Neural crest cell (in vitro differentiated cells): ENCODE data around the gene TPI1. TPM values are rescaled to one million over a fixed set of nuclear protein-coding genes. Genes with fewer than 3 reads are reported as not detected.
A peak's percentile ranks its signal among the peaks of the same experiment; 100 is the strongest.

ENCODE experiments used
- DNase-seq: peaks from one replicate; pipeline ENCODE4 v3.0.0; 2021; ENCODE audit warnings: low read depth, mixed read lengths, low spot score
- H3K27ac Mint-ChIP-seq: one replicate; pipeline ENCODE4 v1.8.0; 2021; ENCODE audit warnings: mild to moderate bottlenecking, mixed read lengths; ENCODE audit not compliant: unreplicated experiment
- H3K27me3 Mint-ChIP-seq: 2 replicates; pipeline ENCODE4 v1.8.0; 2021; ENCODE audit warnings: low read depth, mild to moderate bottlenecking, mixed read lengths
- H3K36me3 Mint-ChIP-seq: 2 replicates; pipeline ENCODE4 v1.8.0; 2021; ENCODE audit warnings: low read depth, mild to moderate bottlenecking, mixed read lengths
- H3K4me1 Mint-ChIP-seq: 2 replicates; pipeline ENCODE4 v1.8.0; 2021; ENCODE audit warnings: mixed read lengths
- H3K4me3 Mint-ChIP-seq: one replicate; pipeline ENCODE4 v1.8.0; 2021; ENCODE audit warnings: mild to moderate bottlenecking, mixed read lengths
- H3K9me3 Mint-ChIP-seq: 2 replicates; pipeline ENCODE4 v1.8.0; 2021; ENCODE audit warnings: mixed read lengths
- long read RNA-seq: library from polyadenylated mRNA; unstranded; transcript quantifications from one replicate; pipeline ENCODE4 v2.0.0, GENCODE V29; 2020
- total RNA-seq: library from RNA; stranded (reverse); gene quantifications from 2 replicates; pipeline ENCODE4 v1.2.1, GENCODE V29; 2021
- TF ChIP-seq, protein P1 (sequence below): fragments of 200-600 bp; sonication (generic); conservative IDR thresholded peaks from 2 replicates; pipeline ENCODE4 v1.5.0; 2021; ENCODE audit warnings: antibody characterized with exemption, mild to moderate bottlenecking

TPI1 gene
- total RNA-seq, result 685 and 713 TPM in 2 replicates
- long read RNA-seq, transcript TPI1-201 (7 exons, 1,763 nt), result major isoform, 1,775 of 1,805 reads
- long read RNA-seq, partial matches to known transcripts, result 9 of 1,805 reads
- long read RNA-seq, other reads (novel, unspliced or antisense), result 21 of 1,805 reads

DNA sequence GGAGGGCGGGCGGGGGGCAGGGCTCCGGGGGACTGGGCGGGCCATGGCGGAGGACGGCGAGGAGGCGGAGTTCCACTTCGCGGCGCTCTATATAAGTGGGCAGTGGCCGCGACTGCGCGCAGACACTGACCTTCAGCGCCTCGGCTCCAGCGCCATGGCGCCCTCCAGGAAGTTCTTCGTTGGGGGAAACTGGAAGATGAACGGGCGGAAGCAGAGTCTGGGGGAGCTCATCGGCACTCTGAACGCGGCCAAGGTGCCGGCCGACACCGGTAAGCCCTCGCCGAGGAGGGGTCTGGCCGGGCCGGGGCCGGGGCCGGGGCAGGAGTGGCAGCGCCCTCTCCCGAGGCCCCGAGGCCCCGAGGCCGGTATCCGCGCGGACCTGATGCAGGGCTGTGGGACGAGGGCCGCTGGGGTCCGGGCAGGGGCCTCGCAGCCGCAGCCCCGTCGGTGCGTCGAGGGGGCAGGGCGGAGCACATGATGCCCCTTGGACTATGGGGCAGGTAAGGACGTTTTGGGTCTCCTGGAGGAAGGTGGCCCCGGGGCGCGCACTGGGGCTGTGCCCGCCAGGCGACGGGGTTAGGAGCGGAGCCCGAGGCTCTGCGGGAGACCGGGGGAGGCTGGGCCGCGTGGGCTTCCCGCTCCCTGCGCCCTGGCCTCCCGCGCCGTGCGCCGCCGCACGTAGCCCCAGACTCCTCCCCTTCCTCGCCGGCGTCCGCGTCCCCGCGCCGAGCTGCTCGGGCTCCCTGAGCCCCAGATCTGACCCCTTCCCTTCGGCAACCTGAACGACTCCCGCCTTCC lies at the start of gene TPI1:
Gene TPI1, plus strand, starts transcription at position 119 of the 798 bp plus-strand sequence. Its CDS starts 36 bp downstream, at position 155.
- Mint-ChIP-seq H3K9me3 (no peaks in the 10 kb centered on the region), H3K27me3 (peaks cover 15% of the 10 kb centered on the region), H3K27ac (peak within 1 kb of the TSS; percentile 96), H3K36me3 (peaks cover 34% of the 10 kb centered on the region), H3K4me3 (peak within 1 kb of the TSS; percentile 97), H3K4me1 (peaks cover 46% of the 10 kb centered on the region)
- TF ChIP-seq, protein P1, sequence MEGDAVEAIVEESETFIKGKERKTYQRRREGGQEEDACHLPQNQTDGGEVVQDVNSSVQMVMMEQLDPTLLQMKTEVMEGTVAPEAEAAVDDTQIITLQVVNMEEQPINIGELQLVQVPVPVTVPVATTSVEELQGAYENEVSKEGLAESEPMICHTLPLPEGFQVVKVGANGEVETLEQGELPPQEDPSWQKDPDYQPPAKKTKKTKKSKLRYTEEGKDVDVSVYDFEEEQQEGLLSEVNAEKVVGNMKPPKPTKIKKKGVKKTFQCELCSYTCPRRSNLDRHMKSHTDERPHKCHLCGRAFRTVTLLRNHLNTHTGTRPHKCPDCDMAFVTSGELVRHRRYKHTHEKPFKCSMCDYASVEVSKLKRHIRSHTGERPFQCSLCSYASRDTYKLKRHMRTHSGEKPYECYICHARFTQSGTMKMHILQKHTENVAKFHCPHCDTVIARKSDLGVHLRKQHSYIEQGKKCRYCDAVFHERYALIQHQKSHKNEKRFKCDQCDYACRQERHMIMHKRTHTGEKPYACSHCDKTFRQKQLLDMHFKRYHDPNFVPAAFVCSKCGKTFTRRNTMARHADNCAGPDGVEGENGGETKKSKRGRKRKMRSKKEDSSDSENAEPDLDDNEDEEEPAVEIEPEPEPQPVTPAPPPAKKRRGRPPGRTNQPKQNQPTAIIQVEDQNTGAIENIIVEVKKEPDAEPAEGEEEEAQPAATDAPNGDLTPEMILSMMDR, result no peak
- peak; percentile 44 for DNase-seq

DNA sequence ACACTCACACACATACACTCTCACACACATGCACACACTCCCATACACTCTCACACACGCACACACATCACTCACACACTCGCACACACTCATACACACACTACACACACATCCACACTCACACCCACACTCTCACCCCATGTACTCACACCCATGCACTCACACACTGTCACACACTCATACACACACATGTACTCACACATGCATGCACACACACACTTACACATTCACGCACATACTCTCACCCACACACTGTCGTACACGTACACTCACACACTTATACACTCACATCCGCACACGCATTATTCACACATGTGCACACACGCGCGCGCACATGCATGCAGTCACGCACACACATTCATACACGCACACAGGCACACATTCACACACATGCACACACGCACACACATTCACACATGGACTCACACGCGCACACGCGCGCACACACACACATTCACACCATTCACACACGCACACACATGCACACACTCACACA lies 49.6 kb upstream of the TPI1 start:
- TF ChIP-seq, protein P1, result no peak
- peak overlapping the region; percentile 4 for H3K27ac Mint-ChIP-seq
- peaks cover 65% of the 10 kb centered on the region for H3K4me1 Mint-ChIP-seq
- peaks cover 3% of the 10 kb centered on the region for H3K36me3 Mint-ChIP-seq
- DNase-seq, result no peak
- no peaks in the 10 kb centered on the region for H3K9me3 Mint-ChIP-seq
- no peaks in the 10 kb centered on the region for H3K27me3 Mint-ChIP-seq
- H3K4me3 Mint-ChIP-seq, result peak overlapping the region; percentile 21

DNA sequence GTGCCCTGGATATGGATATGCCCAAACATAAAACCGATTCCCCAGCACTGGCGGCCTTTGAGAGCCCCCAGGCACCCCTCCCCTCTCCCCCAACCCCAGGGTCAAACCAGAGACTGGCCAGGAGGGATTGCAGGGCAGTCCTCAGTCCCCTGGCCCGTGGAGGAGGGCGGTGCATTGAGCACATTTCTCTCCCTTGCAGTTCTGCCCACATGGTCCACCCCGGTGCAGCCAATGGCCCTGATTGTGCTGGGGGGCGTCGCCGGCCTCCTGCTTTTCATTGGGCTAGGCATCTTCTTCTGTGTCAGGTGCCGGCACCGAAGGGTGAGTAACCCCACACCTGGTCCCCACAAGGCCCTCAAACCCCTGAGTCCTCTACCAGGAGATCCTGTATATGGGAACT lies 49.1 kb upstream of the TPI1 start:
- Mint-ChIP-seq H3K4me1 (peaks cover 69% of the 10 kb centered on the region), H3K36me3 (peaks cover 3% of the 10 kb centered on the region), H3K9me3 (no peaks in the 10 kb centered on the region), H3K27me3 (no peaks in the 10 kb centered on the region), H3K27ac (peak overlapping the region; percentile 78), H3K4me3 (peak overlapping the region; percentile 58)
- no peak for DNase-seq
- TF ChIP-seq, protein P1, result no peak

DNA sequence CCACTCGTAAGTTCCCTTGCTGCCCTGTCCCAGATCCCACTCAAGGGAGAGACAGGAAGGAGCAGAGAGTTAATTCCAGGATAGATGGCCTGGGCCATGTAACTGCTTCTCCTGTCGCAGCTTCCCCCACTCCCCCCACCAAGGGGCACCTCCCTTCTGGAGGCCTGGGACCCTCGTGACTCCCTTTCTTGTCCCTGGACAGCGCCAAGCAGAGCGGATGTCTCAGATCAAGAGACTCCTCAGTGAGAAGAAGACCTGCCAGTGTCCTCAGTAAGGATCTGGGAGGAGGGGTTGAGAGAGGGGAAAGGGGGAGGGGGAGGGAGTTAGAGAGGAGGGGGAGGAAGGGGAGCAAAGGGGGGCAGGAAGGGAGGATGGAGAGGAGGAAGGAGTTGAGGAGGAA lies 48.7 kb upstream of the TPI1 start:
- H3K9me3 Mint-ChIP-seq, result no peaks in the 10 kb centered on the region
- H3K4me3 Mint-ChIP-seq, result peak overlapping the region; percentile 58
- no peaks in the 10 kb centered on the region for H3K27me3 Mint-ChIP-seq
- H3K27ac Mint-ChIP-seq, result peak overlapping the region; percentile 78
- peaks cover 3% of the 10 kb centered on the region for H3K36me3 Mint-ChIP-seq
- DNase-seq, result no peak
- TF ChIP-seq, protein P1, result no peak
- peaks cover 66% of the 10 kb centered on the region for H3K4me1 Mint-ChIP-seq

DNA sequence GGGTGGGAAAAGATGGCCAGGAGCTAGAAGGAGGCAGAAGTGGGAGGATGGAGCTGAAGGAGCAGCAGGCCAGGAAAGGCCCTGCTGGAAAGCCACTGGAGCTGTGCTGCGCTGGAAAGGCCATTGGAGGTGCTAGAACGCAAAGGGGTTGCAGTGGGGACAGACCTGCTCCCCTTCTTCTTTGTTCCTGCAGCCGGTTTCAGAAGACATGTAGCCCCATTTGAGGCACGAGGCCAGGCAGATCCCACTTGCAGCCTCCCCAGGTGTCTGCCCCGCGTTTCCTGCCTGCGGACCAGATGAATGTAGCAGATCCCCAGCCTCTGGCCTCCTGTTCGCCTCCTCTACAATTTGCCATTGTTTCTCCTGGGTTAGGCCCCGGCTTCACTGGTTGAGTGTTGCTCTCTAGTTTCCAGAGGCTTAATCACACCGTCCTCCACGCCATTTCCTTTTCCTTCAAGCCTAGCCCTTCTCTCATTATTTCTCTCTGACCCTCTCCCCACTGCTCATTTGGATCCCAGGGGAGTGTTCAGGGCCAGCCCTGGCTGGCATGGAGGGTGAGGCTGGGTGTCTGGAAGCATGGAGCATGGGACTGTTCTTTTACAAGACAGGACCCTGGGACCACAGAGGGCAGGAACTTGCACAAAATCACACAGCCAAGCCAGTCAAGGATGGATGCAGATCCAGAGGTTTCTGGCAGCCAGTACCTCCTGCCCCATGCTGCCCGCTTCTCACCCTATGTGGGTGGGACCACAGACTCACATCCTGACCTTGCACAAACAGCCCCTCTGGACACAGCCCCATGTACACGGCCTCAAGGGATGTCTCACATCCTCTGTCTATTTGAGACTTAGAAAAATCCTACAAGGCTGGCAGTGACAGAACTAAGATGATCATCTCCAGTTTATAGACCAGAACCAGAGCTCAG lies 48.0 kb upstream of the TPI1 start:
- Mint-ChIP-seq H3K36me3 (peaks cover 3% of the 10 kb centered on the region), H3K27me3 (no peaks in the 10 kb centered on the region), H3K4me3 (peak overlapping the region; percentile 87), H3K9me3 (no peaks in the 10 kb centered on the region), H3K4me1 (peaks cover 70% of the 10 kb centered on the region), H3K27ac (peak overlapping the region; percentile 84)
- TF ChIP-seq, protein P1, result no peak
- DNase-seq, result no peak
